H9 (cell line): ENCODE data around the gene SYMPK. TPM values are rescaled to one million over a fixed set of nuclear protein-coding genes. Genes with fewer than 3 reads are reported as not detected.

ENCODE experiments used
- DNase-seq: peaks from one replicate; pipeline ENCODE4 v3.0.0-alpha.2; 2017
- H2AFZ ChIP-seq: one replicate; pipeline ENCODE4 v1.6.1; 2013; ENCODE audit warnings: mild to moderate bottlenecking, low read length, control low read depth, moderate library complexity
- H2AK5ac ChIP-seq: 2 replicates; pipeline ENCODE4 v1.6.1; 2013; ENCODE audit warnings: low read length, control low read depth, mixed read lengths; ENCODE audit not compliant: insufficient read length
- H2BK120ac ChIP-seq: one replicate; pipeline ENCODE4 v1.6.1; 2013; ENCODE audit warnings: low read depth, mild to moderate bottlenecking, low read length, control low read depth, inconsistent platforms; ENCODE audit not compliant: poor library complexity, severe bottlenecking
- H2BK12ac ChIP-seq: 2 replicates; pipeline ENCODE4 v1.6.1; 2013; ENCODE audit warnings: low read length, control low read depth, mixed read lengths, low read depth; ENCODE audit not compliant: insufficient read length
- H2BK15ac ChIP-seq: 2 replicates; pipeline ENCODE4 v1.6.1; 2013; ENCODE audit warnings: low read depth, low read length, control low read depth
- H2BK20ac ChIP-seq: one replicate; pipeline ENCODE4 v1.6.1; 2013; ENCODE audit warnings: low read depth, mild to moderate bottlenecking, low read length, control low read depth, inconsistent platforms; ENCODE audit not compliant: poor library complexity, severe bottlenecking
- H2BK5ac ChIP-seq: 2 replicates; pipeline ENCODE4 v1.6.1; 2013; ENCODE audit warnings: low read length, control low read depth, mixed read lengths; ENCODE audit not compliant: insufficient read length
- H3K14ac ChIP-seq: 2 replicates; pipeline ENCODE4 v1.6.1; 2013; ENCODE audit warnings: low read length, control low read depth; ENCODE audit not compliant: insufficient read depth
- H3K18ac ChIP-seq: 2 replicates; pipeline ENCODE4 v1.6.1; 2013; ENCODE audit warnings: low read depth, mild to moderate bottlenecking, mixed read lengths, low read length, control low read depth; ENCODE audit not compliant: insufficient read length
- H3K23ac ChIP-seq: 2 replicates; pipeline ENCODE4 v1.6.1; 2013; ENCODE audit warnings: low read length, control low read depth, mixed read lengths, low read depth; ENCODE audit not compliant: insufficient read length
- H3K23me2 ChIP-seq: 2 replicates; pipeline ENCODE4 v1.6.1; 2013; ENCODE audit warnings: low read depth, mild to moderate bottlenecking, mixed read lengths, low read length, control low read depth; ENCODE audit not compliant: insufficient read length, poor library complexity, severe bottlenecking
- H3K27ac ChIP-seq: 2 replicates; pipeline ENCODE4 v1.5.1; 2013; ENCODE audit warnings: low read length, control low read depth, mixed read lengths, low read depth; ENCODE audit not compliant: insufficient read length
- H3K27me3 ChIP-seq: 2 replicates; pipeline ENCODE4 v1.6.1; 2013; ENCODE audit warnings: low read length, control low read depth, inconsistent platforms; ENCODE audit not compliant: insufficient read depth
- H3K4ac ChIP-seq: 2 replicates; pipeline ENCODE4 v1.6.1; 2013; ENCODE audit warnings: low read depth, mild to moderate bottlenecking, control low read depth, inconsistent platforms, low read length, moderate library complexity
- H3K4me1 ChIP-seq: 2 replicates; pipeline ENCODE4 v1.6.1; 2013; ENCODE audit warnings: low read length, control low read depth, inconsistent platforms; ENCODE audit not compliant: insufficient read depth
- H3K4me2 ChIP-seq: 2 replicates; pipeline ENCODE4 v1.6.1; 2013; ENCODE audit warnings: low read length, control low read depth, mixed read lengths; ENCODE audit not compliant: insufficient read length, insufficient read depth
- H3K56ac ChIP-seq: 2 replicates; pipeline ENCODE4 v1.6.1; 2013; ENCODE audit warnings: low read depth, mild to moderate bottlenecking, mixed read lengths, low read length, control low read depth; ENCODE audit not compliant: insufficient read length
- H3K79me1 ChIP-seq: 2 replicates; pipeline ENCODE4 v1.6.1; 2013; ENCODE audit warnings: low read depth, mild to moderate bottlenecking, moderate library complexity, low read length, control low read depth, inconsistent platforms; ENCODE audit not compliant: insufficient read depth, poor library complexity, severe bottlenecking
- H3K79me2 ChIP-seq: 2 replicates; pipeline ENCODE4 v1.6.1; 2013; ENCODE audit warnings: low read length, control low read depth, inconsistent platforms; ENCODE audit not compliant: insufficient read depth
- H3K9ac ChIP-seq: 2 replicates; pipeline ENCODE4 v1.6.1; 2013; ENCODE audit warnings: low read length, control low read depth, mixed read lengths; ENCODE audit not compliant: insufficient read length; ENCODE audit errors: extremely low read depth
- H3K9me3 ChIP-seq: one replicate; pipeline ENCODE4 v1.6.1; 2013; ENCODE audit warnings: low read depth, low read length, inconsistent platforms; ENCODE audit not compliant: control insufficient read depth
- H3T11ph ChIP-seq: one replicate; pipeline ENCODE4 v1.6.1; 2013; ENCODE audit warnings: mild to moderate bottlenecking, low read length, control low read depth, inconsistent platforms
- H4K20me1 ChIP-seq: one replicate; pipeline ENCODE4 v1.6.1; 2013; ENCODE audit not compliant: control insufficient read depth, insufficient read length, insufficient read depth
- H4K5ac ChIP-seq: 2 replicates; pipeline ENCODE4 v1.6.1; 2013; ENCODE audit warnings: low read depth, mild to moderate bottlenecking, mixed read lengths, low read length, control low read depth; ENCODE audit not compliant: insufficient read length
- H4K8ac ChIP-seq: replicated peaks from 2 replicates; pipeline ENCODE4 v1.6.1; 2013; ENCODE audit warnings: low read length, control low read depth, mixed read lengths, low read depth; ENCODE audit not compliant: insufficient read length
- H4K91ac ChIP-seq: 2 replicates; pipeline ENCODE4 v1.6.1; 2013; ENCODE audit warnings: low read depth, mild to moderate bottlenecking, moderate library complexity, mixed read lengths, low read length, control low read depth; ENCODE audit not compliant: insufficient read length
- H3K27ac Mint-ChIP-seq, 3 experiments: 2 replicates in 2 of 3; 3 replicates in 1 of 3; pipeline ENCODE4 v1.8.0; 2020 to 2021; ENCODE audit warnings: mixed read lengths in 3 of 3, mild to moderate bottlenecking in 1 of 3, moderate library complexity in 1 of 3
- H3K27me3 Mint-ChIP-seq: 2 replicates; pipeline ENCODE4 v1.8.0; 2021; ENCODE audit warnings: low read depth, mild to moderate bottlenecking, moderate library complexity, mixed read lengths
- H3K36me3 Mint-ChIP-seq, 3 experiments: 2 replicates in 2 of 3; 3 replicates in 1 of 3; pipeline ENCODE4 v1.8.0; 2020 to 2021; ENCODE audit warnings: low read depth in 3 of 3, mixed read lengths in 3 of 3; ENCODE audit not compliant: insufficient read depth in 1 of 3
- H3K4me1 Mint-ChIP-seq, 2 experiments: 2 replicates each; pipeline ENCODE4 v1.8.0; 2020; ENCODE audit warnings: mixed read lengths in 2 of 2
- H3K4me3 Mint-ChIP-seq, 2 experiments: 2 replicates in 1 of 2; 3 replicates in 1 of 2; pipeline ENCODE4 v1.8.0; 2020 to 2021; ENCODE audit warnings: mild to moderate bottlenecking in 2 of 2, mixed read lengths in 2 of 2, moderate library complexity in 1 of 2
- H3K9me3 Mint-ChIP-seq, 2 experiments: 2 replicates in 1 of 2; 3 replicates in 1 of 2; pipeline ENCODE4 v1.8.0; 2020; ENCODE audit warnings: mild to moderate bottlenecking in 2 of 2, mixed read lengths in 2 of 2, moderate library complexity in 1 of 2
- CTCF ChIP-seq: fragments of 200-600 bp; sonication (generic); conservative IDR thresholded peaks from 3 replicates; pipeline ENCODE4 v1.8.0; 2021; ENCODE audit warnings: antibody characterized with exemption, mild to moderate bottlenecking
- WGBS: extraction: QIAGEN DNeasy Blood & Tissue Kit; methylation state at CpG from one replicate; pipeline ENCODE4 v1.1.7; 2013; ENCODE audit warnings: missing lambda C conversion rate, low lambda C conversion rate, mixed read lengths; ENCODE audit not compliant: insufficient read length; ENCODE audit errors: extremely low coverage; 5-methylcytosine and 5-hydroxymethylcytosine counted together
- total RNA-seq: library from RNA; stranded (reverse); gene quantifications from 2 replicates; pipeline ENCODE4 v1.2.1, GENCODE V29; 2021

The SYMPK gene
- total RNA-seq, 1 experiment from 2014 or later: 104 TPM

- Histone ChIP-seq H3K79me1 (no peaks in the 10 kb centered on the region), H4K20me1 (no peaks in the 10 kb centered on the region), H2BK12ac (no peak overlapping the region), H3K56ac (no peak overlapping the region), H3K4me1 (no peaks in the 10 kb centered on the region), H3K4ac (no peak overlapping the region), H4K8ac (no peak overlapping the region), H2BK5ac (no peak overlapping the region), H4K5ac (no peak overlapping the region), H3K27ac (no peak overlapping the region), H2AFZ (no peak overlapping the region), H3K27me3 (no peaks in the 10 kb centered on the region), H3K23ac (no peak overlapping the region), H4K91ac (no peak overlapping the region), H3K9me3 (no peaks in the 10 kb centered on the region), H3K18ac (no peak overlapping the region), H2BK20ac (no peak overlapping the region), H2AK5ac (no peak overlapping the region), H2BK120ac (no peak overlapping the region), H3T11ph (no peak overlapping the region), H3K79me2 (no peaks in the 10 kb centered on the region), H3K9ac (no peak overlapping the region), H3K14ac (no peak overlapping the region), H3K4me2 (no peak overlapping the region), H2BK15ac (no peak overlapping the region), H3K23me2 (no peaks in the 10 kb centered on the region)
- WGBS: no CpG with 5 or more reads among the region's 16 CpGs
- Mint-ChIP-seq H3K4me3 (no peak overlapping the region), H3K4me1 (no peaks in the 10 kb centered on the region), H3K36me3 (peaks cover 60 to 99% (median 92%) of the 10 kb centered on the region in 3 experiments), H3K27ac (no peak overlapping the region; a peak in 1 of 7 replicates), H3K27me3 (no peaks in the 10 kb centered on the region), H3K9me3 (no peaks in the 10 kb centered on the region)
- no peak for DNase-seq
- no peak for TF ChIP-seq CTCF
Measured at GRCh38 chr19:45828945-45829344, 34.0 kb downstream of the SYMPK start.
